GM18868 (cell line): ENCODE results near the gene HOXA3.

Source experiments
- ATAC-seq: cut with Tn5 transposase; IDR thresholded peaks from one replicate; pipeline ENCODE4 v1.9.1; 2021; ENCODE audit warnings: mild to moderate bottlenecking, moderate library complexity; ENCODE audit not compliant: unreplicated experiment

HOXA3 gene

DNA sequence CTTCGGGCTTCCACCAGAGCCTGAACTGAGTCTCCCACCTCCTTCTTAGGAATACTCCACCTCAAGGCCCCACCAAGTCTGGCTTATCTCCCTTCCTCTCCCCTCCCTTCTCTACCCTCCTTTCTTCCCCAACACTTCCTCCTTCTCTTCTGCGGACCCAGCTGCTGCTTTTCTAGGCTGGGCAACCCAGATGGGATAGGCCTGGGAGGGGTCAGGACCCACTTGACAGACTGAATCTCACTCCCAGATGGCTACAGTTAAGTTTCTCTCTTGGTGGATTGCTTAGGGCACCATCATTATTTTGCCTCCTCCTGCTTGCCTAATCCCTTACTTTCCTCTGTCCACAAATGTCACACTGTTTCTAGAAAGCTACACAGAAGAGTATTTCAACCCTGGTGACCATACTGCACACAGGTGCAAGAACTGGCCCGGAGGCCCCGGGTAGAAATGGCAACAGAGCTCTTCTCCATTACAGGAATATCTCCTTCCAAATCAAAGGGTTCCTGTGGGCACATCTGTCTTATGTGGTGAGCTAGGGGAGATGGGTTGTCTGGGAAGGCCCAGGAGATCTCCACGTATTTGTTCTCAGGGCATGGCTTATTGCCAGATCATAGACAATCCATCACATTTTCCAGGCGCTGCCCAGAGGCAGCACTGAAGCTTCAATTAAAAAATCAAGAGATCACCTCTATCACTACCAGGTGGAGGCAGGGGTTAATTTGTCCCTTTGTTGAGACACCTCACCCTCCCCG is 37.8 kb upstream of the HOXA3 start:
- no peak for ATAC-seq

DNA sequence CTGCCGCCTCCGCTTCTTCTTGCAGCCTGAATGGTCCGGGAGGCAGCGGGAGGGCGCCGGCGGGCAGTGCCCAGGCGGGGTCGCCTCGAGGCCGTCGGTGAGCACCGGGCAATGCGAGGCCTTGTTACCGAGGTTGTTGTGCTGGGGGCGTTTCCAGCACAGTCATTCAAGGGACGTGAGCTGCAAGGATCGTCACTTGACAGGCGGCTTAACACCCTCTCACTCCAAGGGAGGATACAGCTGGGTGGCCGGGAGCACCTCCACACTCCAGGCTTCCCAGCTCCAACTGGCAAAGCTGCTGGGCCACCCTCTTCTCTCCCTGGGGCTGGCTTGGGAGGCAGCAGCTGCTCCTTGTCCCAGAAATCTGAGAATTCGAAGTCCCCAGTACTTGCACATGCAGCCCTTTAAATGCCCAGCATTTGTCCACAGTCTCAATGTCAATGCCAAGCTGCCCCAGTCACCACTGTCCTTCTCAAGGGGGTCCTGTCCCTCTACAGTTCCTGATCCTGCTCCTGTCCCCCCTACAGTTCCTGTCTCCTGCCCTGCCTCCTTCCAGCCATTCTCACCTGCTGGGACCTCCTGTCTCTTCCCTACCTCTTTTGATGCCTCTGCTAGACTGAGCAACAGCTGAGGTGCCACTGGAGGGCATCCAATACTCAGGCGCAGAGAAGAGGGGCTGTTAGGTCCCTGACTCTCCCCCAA is 37.1 kb upstream of the HOXA3 start:
- ATAC-seq = no peak

GRCh38 chr7:27188386-27189294 is 36.3 kb upstream of the HOXA3 start:
- no peak for ATAC-seq

DNA sequence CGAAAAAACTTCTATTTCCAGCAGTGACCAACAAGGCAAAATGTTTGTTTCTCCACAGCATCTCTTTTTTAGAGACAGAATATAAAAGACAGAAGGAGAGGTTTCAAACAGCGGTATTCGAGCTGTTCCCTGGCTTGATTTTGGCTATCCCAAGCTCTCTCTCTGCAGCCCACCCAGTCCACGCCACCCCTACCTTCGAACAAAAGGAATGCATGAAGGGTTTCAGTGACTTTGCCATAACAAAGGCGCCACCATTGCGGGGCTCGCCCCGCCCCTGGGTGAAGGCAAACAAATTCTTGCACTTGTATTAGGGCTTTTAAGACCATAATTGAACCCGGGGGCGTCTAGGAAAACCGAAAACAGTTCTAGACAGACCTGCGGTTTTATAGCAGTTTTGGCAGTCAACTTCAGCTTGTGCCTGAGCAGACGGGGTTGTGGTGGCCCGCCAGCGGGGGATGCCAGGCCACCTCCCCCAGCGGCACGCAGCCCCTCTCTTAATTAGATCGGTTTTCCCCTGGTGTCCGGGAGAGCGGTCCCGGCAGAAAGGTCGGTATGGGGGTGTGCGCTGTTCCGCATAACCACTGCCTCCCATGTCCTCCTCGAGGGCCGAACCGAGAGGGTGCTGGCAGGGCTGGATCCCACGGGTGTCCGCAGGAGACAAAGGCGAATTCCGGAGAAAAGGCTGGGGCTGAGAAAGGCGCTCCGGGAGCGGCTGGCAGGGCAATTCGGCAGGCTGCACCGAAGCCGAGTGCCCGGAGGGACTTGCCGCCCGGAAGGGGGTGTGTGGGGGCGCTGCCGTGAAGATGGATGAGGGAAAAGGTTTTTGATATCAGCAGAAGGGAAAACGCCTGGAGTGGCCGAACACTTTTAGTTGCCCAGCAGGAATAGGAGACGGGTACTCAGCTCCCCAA is 35.3 kb upstream of the HOXA3 start:
- no peak for ATAC-seq

- no peak for ATAC-seq
These were observed 34.5 kb upstream of the HOXA3 start for GRCh38 chr7:27186668-27187474.

DNA sequence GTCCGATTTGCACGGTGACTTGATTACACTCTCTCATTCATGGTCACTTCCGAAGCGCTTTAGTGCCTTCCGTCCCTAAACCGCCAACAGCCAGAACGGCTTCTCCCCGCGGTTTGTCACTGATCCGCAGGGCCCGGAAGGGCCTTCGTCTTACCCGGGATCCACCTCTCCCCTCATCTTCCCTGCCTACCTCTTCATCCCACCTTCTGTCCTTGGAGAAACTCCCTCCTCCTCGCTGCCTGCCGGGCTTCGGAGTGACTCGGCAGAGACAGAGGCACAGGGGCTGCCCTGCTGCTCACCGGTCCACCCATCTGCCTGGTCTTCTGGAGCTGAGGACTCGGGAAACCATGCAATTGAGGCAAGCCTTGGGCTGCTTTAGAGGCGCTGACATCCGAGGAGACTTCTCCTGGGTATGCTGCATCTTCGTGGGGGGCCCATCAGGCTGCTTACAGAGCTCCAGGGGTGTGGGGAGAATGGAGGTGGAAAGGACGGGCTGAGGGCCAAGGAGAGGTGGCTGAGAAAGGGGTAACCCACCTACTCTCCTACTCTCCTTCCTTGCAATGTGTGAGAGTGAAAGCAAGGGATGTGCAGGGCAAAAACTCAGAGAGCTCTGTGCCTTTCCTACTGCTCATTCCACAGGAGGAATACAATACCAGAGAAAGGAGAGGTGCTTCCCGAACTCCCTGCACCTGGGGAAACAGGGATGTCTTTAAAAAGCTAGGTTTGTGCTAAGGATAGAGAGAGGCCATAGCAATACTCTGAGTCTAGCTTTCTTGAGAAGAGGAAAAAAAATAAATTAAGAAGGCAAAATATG is 33.7 kb upstream of the HOXA3 start:
- ATAC-seq = no peak

- no peak for ATAC-seq
These were observed 32.9 kb upstream of the HOXA3 start, which contains the start of gene HOXA11 for GRCh38 chr7:27185013-27185853. TSS of gene HOXA11 (minus strand) at chr7:27185232. CDS start at chr7:27185144, 88 bp downstream.

DNA sequence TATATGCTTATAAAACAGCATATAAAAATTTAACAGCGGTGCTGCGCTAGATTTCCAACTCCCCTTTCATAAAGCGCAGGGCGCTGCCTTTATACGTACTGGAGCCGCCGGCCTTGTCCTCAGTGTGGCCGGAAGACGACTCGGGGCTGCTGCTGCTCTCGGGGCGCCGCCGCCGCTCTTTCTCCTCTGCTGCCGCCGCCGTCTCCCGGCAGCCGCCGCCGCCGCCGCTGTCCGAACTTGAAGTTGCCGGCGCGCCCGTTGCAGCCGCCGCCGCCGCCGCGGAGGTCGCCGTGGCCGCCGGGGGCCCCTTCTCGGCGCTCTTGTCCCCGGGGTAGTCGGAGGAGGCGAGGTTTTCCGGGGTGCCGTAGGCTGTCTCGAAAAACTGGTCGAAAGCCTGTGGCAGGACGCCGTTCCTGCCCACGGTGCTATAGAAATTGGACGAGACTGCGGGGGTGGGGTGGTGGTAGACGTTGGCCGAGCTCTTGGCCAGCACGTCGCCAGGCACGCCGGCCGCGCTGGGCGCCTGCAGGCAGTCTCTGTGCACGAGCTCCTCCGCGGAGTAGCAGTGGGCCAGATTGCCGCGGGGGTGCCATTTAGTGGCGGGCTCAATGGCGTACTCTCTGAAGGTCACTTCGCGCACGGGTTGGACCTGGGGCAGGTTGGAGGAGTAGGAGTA is 32.1 kb upstream of the HOXA3 start:
- no peak for ATAC-seq

DNA sequence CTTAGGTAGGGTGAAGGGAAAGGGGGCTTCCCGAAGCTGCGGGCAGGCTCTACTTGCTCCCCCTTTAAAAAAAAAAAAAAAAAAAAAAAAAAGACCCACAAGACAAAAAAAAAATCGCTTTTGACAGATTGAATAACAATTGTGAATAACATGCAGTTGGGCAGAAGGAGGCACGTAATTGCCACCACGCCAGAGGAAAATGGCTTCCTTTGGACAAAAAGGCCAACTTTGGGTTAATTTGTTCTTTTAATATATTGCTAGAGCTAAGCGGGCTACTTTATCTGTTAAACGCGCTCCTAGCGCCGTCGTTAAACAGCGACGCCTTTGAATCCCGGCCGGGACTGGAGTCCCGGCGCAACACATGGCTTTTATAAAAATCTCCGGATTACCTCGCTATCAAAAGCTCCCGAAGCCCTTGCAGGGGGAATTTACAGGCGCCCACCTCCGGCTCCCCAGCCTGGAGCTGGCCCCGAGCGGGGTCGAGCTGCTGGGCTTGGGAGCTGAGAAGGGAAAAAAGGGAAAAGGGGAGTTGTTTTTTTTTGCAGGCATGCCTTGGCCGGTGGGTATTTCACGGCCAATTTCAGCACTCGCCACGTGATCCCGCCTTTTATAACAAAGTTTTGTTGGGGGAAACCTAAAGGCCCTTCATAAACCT is 31.4 kb upstream of the HOXA3 start:
- no peak for ATAC-seq

- ATAC-seq = no peak
These were observed 30.7 kb upstream of the HOXA3 start for GRCh38 chr7:27182861-27183681.

- ATAC-seq = no peak
These were observed 30.0 kb upstream of the HOXA3 start for GRCh38 chr7:27182285-27182841.

- ATAC-seq = no peak
These were observed 29.5 kb upstream of the HOXA3 start for GRCh38 chr7:27181795-27182275.

- no peak for ATAC-seq
These were observed 28.3 kb upstream of the HOXA3 start for GRCh38 chr7:27180431-27181420.
